ENCODE results near the gene UCHL5. TPM values are rescaled to one million over a fixed set of nuclear protein-coding genes. Genes with fewer than 3 reads are reported as not detected.
A peak's percentile ranks its signal among the peaks of the same experiment; 100 is the strongest.

The UCHL5 gene
- total and polyA plus RNA-seq, 2 of the 13 experiments (the other 11 are each of a cell fraction or from before 2014, with no cell fraction given) = 18.2 to 44.1 TPM

- no peaks in the 10 kb centered on the region for H3K9me3 ChIP-seq (ENCODE audit: low read length)
- TSS peak; percentile 55 for BruUV-seq (replicated peaks)
- peaks cover 1 to 5% of the 10 kb centered on the region in 2 experiments; a peak in 1 of 5 replicates for H3K36me3 ChIP-seq (replicated peaks in 1 of 2; ENCODE audit: control insufficient read depth in 1 of 2, insufficient read depth in 2 of 2, low read length in 2 of 2)
- TF ChIP-seq POLR2A (IDR thresholded peaks at IDR 0.05; ENCODE audit: insufficient read depth in 1 of 2, low read depth in 2 of 2, low read length in 2 of 2) (no peak; a peak in 1 of 4 replicates), E2F2 (CRISPR knock-in tag; IDR thresholded peaks at IDR 0.05; ENCODE audit: borderline replicate concordance) (0 out of 2 replicates have a peak, but pooled peaks have one; percentile 14), ZNF558 (CRISPR knock-in tag; IDR thresholded peaks at IDR 0.05; ENCODE audit: borderline replicate concordance) (0 out of 2 replicates have a peak, but pooled peaks have one; percentile 65), KDM5A (IDR thresholded peaks at IDR 0.05; ENCODE audit: borderline replicate concordance, low read length) (0 out of 2 replicates have a peak, but pooled peaks have one; percentile 24), ARHGAP35 (CRISPR knock-in tag; IDR thresholded peaks at IDR 0.05; ENCODE audit: borderline replicate concordance) (no peak), ZNF256 (CRISPR knock-in tag; conservative IDR thresholded peaks at IDR 0.05) (0 out of 2 replicates have a peak, but pooled peaks have one; percentile 1), ZNF143 (CRISPR knock-in tag; IDR thresholded peaks at IDR 0.05) (no peak)
- peaks cover 0 to 2% of the 10 kb centered on the region in 2 experiments; a peak in 1 of 5 replicates for H3K27me3 ChIP-seq (ENCODE audit: control insufficient read depth in 1 of 2, insufficient read depth in 2 of 2, low read length in 2 of 2)
- in situ Hi-C loops (cut with HindIII; ENCODE audit: extremely low pct_ligation_motif_present, low pct_unique_long_range_greater_than_20kb) = no loop called here
- intact Hi-C loops (cut with micrococcal nuclease; ENCODE audit: unreplicated experiment) = loop anchor here (1.0 kb wide), 1 partner anchor 44 kb away; no protein-coding TSS in a partner anchor
- peak overlapping the region; percentile 94 for H3K27ac ChIP-seq (ENCODE audit: extremely low read length, insufficient read depth, low read length)
- H4K20me1 ChIP-seq (ENCODE audit: insufficient read depth, low read length) = peaks cover 9% of the 10 kb centered on the region; the same call in 1 of the 2 replicates
- H3K4me3 ChIP-seq (replicated peaks in 1 of 3; ENCODE audit: insufficient read depth in 1 of 3, low read depth in 2 of 3, low read length in 3 of 3) = peak overlapping the region; percentile 92 to 99 (median 94)
- peak overlapping the region; percentile 97 for H3K9ac ChIP-seq (ENCODE audit: insufficient read depth, low read depth, low read length)
- DNase-seq (ENCODE audit: low spot score) = no peak
- H3K4me2 ChIP-seq (ENCODE audit: low read depth, low read length) = peak overlapping the region; percentile 82
- ChIA-PET CTCF (ENCODE audit: low intra/inter-chr PET ratio, low total read pairs) (no interaction called here), POLR2A (no interaction called here)
- FAIRE-seq = no peak
- under 1% methylated on average over 9 of the region's 9 CpGs for WGBS (ENCODE audit: low lambda C conversion rate)
- peaks cover 90% of the 10 kb centered on the region for H3K79me2 ChIP-seq (ENCODE audit: insufficient read depth, low read length)
- H2AFZ ChIP-seq (ENCODE audit: low read length) = peak overlapping the region; percentile 50
- H3K4me1 ChIP-seq (ENCODE audit: insufficient read depth, low read length) = peaks cover 44% of the 10 kb centered on the region
- ATAC-seq = no peak
Measured at GRCh38 chr1:193060115-193060403, 899 bp upstream of the UCHL5 start.

All from HepG2 (cell line).